HG02973 (cell line): ENCODE data around the gene BCR.

Experiments used
- ATAC-seq: cut with Tn5 transposase; IDR thresholded peaks from one replicate; pipeline ENCODE4 v1.9.1; 2021; ENCODE audit warnings: moderate library complexity; ENCODE audit not compliant: unreplicated experiment

Gene BCR

GRCh38 chr22:23193882-23194281, 13.6 kb downstream of the BCR start:
- ATAC-seq = no peak

DNA sequence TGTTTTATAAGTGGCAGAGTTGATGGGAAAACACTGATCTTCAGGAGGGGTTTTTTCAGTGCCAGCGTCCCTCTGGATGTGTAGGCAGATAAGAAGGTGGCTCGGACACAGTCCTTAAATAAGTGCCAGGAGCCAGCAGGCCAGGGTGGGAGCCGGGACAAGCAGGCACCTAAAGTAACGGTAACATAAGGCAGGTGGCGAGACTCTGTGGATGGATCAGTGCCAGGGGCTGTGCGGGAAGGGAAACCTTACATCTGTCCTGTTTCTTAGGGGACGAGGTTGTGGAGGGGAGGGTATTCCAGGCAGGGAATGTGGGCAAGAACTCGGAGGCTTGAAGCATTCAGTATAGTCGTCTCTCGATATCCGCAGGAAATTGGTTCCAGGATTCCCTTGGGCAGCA, 15.9 kb downstream of the BCR start:
- no peak for ATAC-seq

- no peak for ATAC-seq
Measured at GRCh38 chr22:23197836-23198235, 17.5 kb downstream of the BCR start.

DNA sequence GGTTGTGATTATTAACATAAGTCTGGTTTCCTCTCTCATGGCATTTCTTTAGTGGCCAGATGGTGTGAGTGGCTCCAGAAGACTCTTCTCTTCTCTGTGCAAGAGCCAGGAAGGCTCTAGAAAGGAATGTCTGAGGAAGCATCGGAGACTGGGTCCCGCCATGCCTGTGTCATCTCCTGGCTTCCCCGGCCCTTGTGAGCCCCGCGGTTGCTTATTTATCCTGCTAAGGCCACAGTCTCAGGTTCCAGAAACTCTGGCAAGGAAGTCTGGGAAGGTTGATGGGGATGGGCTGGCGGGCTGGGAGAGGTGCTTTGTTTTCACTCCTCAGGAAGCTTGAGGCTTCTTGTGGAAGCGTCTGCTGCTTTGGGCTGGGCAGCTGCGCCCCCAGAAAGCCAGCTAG, 18.9 kb downstream of the BCR start:
- no peak for ATAC-seq

- ATAC-seq = no peak
Measured at GRCh38 chr22:23200898-23201297, 20.6 kb downstream of the BCR start.

- ATAC-seq = no peak
Measured at GRCh38 chr22:23202812-23203451, 22.6 kb downstream of the BCR start.

DNA sequence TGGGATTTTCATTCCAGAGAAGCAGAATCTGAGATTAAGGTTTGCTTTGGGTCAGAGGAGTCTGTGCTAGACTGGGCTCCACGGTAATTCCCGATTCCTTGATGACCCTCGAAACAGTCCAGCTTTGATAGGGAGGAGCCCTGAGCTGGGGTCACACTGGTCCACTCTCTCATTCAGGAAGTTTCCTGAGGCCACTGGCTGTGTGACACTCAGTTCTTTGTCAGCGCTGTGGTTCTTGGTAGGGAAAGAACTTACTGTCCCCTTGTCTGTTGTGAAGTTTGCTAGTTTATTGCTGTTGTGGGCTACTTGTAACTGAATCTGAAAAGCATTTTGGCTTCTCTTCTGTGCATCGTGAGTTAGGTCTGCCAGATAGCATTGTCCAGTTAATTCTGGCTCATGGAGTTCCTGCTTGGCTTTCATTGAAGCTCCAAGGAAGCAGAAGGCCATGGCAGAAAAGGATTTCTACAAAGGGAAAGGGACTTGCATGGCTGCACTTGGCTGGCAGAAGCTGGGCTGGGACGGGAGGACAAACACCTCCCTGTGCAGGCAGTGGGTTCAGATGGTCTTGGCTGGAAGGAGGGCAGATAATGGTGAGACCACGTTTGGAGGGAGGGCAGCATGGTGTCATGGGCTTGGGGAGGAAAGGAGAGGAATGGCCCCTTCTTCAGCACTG, 23.3 kb downstream of the BCR start:
- ATAC-seq = no peak

GRCh38 chr22:23204125-23204488, 23.8 kb downstream of the BCR start:
- ATAC-seq = no peak

- no peak for ATAC-seq
Measured at GRCh38 chr22:23204541-23205157, 24.3 kb downstream of the BCR start.

GRCh38 chr22:23205339-23206049, 25.2 kb downstream of the BCR start:
- ATAC-seq = no peak

GRCh38 chr22:23206915-23207314, 26.6 kb downstream of the BCR start:
- no peak for ATAC-seq

DNA sequence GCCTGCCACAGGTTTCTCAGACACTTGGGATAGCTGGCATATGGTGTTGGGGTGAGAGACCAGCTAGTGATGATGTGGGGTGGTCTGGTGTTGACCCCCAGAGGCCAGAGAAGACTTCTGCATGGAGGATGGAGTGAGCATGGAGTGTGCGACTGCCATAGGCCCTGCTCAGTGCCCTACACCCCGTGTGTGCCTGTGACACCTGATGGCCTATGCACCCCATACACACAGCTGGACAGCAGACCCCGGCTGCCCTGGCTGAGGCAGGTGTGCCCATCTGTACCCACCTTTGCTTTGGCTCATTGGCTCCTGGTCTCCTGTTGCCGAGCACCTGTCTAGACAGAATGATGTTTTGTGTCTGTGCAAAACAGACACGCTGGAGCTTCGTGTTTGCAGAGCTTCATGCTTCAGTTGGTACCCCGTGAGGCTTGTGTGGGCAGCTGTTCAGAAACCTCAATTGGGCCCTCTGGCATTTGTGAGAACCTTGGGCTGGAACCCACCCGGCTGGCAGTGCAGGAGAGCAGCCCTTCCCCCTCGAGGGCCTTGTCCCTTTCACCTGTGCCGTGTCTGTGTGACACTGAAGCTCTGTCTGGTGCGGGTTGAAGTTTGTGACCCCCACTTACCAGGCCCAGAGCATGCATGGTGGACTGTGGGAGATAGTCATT, 27.6 kb downstream of the BCR start:
- no peak for ATAC-seq

GRCh38 chr22:23210428-23211170, 30.3 kb downstream of the BCR start:
- ATAC-seq = no peak

DNA sequence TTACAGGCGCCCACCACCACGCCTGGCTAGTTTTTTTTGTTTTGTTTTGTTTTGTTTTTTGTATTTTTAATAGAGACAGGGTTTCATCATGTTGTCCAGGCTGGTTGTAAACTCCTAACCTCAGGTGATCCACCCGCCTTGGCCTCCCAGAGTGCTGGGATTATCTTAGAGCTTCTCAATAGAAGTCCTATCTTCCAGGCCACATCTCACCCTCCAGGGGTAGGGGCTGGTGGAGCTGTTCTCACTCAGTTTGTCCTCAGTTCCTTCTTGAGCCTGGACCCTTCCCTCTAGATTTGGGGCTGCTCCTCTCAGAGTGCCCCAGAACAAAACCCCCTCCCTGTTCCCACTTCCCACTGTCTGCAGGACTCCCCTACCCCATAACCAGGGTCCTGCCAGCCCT, 31.3 kb downstream of the BCR start:
- ATAC-seq = no peak

- no peak for ATAC-seq
Measured at GRCh38 chr22:23212061-23213021, 32.0 kb downstream of the BCR start.

GRCh38 chr22:23213022-23213555, 32.8 kb downstream of the BCR start:
- ATAC-seq = no peak

DNA sequence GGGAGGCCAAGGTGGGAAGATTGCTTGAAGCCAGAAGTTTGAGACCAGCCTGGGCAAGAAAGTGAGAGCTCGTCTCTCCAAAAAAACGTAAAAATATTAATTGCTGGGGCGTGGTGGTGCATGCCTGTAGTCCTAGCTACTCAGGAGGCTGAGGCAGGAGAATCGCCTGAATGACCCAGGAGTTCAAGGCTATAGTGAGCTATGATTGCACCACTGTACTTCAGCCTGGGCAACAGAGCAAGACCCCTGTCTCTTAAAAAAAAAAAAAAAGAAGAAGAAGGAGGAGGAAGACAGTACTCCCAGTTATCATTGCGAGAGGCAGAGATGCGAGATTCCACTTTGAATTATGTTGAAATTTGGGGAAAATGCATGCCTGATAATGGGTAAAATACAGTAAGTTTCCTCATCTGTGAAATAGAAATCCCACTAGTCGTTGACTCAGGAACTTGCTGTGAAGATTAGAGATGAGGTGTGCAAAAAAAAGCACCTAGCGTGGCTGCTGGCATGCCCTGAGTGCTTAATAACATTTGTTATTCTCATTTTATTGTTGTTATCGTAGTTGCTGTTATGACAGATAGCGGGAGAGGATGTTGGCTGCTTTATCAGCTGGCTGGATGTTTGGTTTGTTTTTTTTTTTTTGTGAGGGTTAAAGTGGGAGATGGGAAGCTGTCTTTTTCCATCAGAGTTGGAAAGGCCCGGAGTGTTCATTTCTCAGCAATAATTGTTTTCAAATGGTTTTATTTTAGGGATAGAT, 33.4 kb downstream of the BCR start:
- ATAC-seq = no peak

DNA sequence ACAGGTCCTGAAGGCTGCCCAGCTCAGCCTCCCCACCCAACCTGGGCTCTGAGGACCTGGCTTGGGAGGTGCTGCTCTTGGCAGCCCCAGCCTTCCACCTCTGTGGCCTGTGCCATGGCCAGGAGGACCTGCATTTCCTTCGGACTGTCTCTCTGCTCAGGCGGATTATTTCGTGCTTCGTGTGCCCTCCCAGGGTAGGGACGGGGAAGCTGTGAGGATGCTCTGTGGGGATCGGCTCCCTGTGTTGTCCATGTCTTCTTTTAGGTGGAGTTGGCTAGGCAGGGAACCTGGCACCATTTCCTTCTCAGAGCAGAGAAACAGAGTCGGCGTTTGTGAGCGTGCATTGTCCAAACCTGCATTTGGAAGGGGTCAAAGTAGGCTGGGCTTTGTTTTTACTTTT, 34.1 kb downstream of the BCR start:
- ATAC-seq = no peak
